Measurements from ENCODE around the gene TMEM44.

The TMEM44 gene

GRCh38 chr3:194575484-194576210 lies 57.6 kb downstream of the TMEM44 start:
- DNase-seq, result no peak

GRCh38 chr3:194574639-194575483 lies 58.4 kb downstream of the TMEM44 start:
- DNase-seq, result no peak

GRCh38 chr3:194573680-194574437 lies 59.4 kb downstream of the TMEM44 start:
- DNase-seq, result peak; percentile 39 to 50

- no peak for DNase-seq
Observed at GRCh38 chr3:194572944-194573491, 60.2 kb downstream of the TMEM44 start.

- DNase-seq, result peak in 1 of 2 donors; percentile 38
Observed at GRCh38 chr3:194572143-194572789, 61.0 kb downstream of the TMEM44 start.

GRCh38 chr3:194571491-194572142 lies 61.6 kb downstream of the TMEM44 start:
- DNase-seq, result no peak

GRCh38 chr3:194570898-194571297 lies 62.3 kb downstream of the TMEM44 start:
- DNase-seq, result no peak

- DNase-seq, result no peak
Observed at GRCh38 chr3:194570235-194570634, 63.0 kb downstream of the TMEM44 start.

- no peak for DNase-seq
Observed at GRCh38 chr3:194569252-194569651, 64.0 kb downstream of the TMEM44 start.

GRCh38 chr3:194565597-194566190 lies 67.5 kb downstream of the TMEM44 start:
- no peak for DNase-seq

- DNase-seq, result no peak
Observed at GRCh38 chr3:194562986-194563385, 70.2 kb downstream of the TMEM44 start.

GRCh38 chr3:194561306-194561974 lies 71.8 kb downstream of the TMEM44 start:
- DNase-seq, result no peak

GRCh38 chr3:194560047-194560446 lies 73.2 kb downstream of the TMEM44 start:
- no peak for DNase-seq

GRCh38 chr3:194559530-194559929 lies 73.7 kb downstream of the TMEM44 start:
- no peak for DNase-seq

GRCh38 chr3:194556086-194557056 lies 76.8 kb downstream of the TMEM44 start:
- DNase-seq, result peak in 1 of 2 donors; percentile 30

GRCh38 chr3:194555175-194556062 lies 77.8 kb downstream of the TMEM44 start:
- DNase-seq, result no peak

GRCh38 chr3:194554473-194555123 lies 78.6 kb downstream of the TMEM44 start:
- DNase-seq, result no peak

- no peak for DNase-seq
Observed at GRCh38 chr3:194552327-194552949, 80.8 kb downstream of the TMEM44 start.
